ENCODE results near the gene DENND11. TPM values are rescaled to one million over a fixed set of nuclear protein-coding genes. Genes with fewer than 3 reads are reported as not detected.

Gene DENND11
- total and polyA plus RNA-seq, 2 of the 4 experiments (the other 2 are of a cell fraction) = 2.9 to 5.0 TPM

DNA sequence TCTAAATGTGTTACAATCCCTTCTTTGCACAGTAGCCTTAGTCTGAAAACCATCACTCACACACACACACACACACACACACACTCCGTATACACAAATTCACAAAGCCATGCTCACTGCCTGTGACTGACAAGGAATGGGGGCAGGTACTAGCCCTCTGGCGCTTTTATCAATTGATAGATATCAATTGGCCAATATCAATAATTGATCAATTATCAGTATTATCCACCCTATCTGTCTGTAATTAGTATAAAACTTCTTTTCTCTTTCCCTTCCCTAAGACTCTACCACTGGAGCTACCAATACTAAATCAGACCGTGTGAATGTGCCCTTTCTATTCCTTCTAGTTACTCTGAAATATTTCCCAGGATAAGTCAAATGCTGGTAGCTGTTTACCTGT is 2.1 kb downstream of the DENND11 start:
- WGBS, 2 experiments (ENCODE audit: extremely low coverage in 2 of 2, insufficient read length in 1 of 2) = no CpG with 5 or more reads among the region's 3 CpGs
- ATAC-seq (ENCODE audit: low read depth) = no peak
- Histone ChIP-seq H4K8ac (ENCODE audit: low read depth in 2 of 2, low read length in 2 of 2) (no peak overlapping the region), H3K23ac (ENCODE audit: low read depth, low read length) (no peak overlapping the region), H3K4me3 (ENCODE audit: insufficient read depth, low read depth, low read length) (no peak overlapping the region), H2AFZ (replicated peaks; ENCODE audit: low read length, poor library complexity) (no peak overlapping the region), H4K20me1 (ENCODE audit: insufficient read depth, low read length) (no peaks in the 10 kb centered on the region; the same call in 1 of the 2 replicates), H3K4ac (ENCODE audit: low read depth, low read length) (no peak overlapping the region), H2AK9ac (replicated peaks; ENCODE audit: low read depth, low read length, poor library complexity) (no peak overlapping the region), H2AK5ac (ENCODE audit: low read depth, low read length) (no peak overlapping the region), H2BK120ac (ENCODE audit: low read depth, low read length) (no peak overlapping the region), H2BK20ac (ENCODE audit: low read depth, low read length) (no peak overlapping the region), H2BK5ac (ENCODE audit: low read depth, low read length, poor library complexity, severe bottlenecking) (no peak overlapping the region), H3K14ac (replicated peaks; ENCODE audit: low read depth, low read length) (no peak overlapping the region), H3K9me3 (ENCODE audit: control insufficient read depth, insufficient read depth, low read length) (no peaks in the 10 kb centered on the region), H3K56ac (ENCODE audit: extremely low read depth, insufficient read depth, low read length) (no peak overlapping the region), H3K79me1 (ENCODE audit: low read depth in 1 of 2, low read length in 2 of 2) (peaks cover 8 to 11% of the 10 kb centered on the region in 2 experiments; a peak in 2 of 4 replicates), H3K4me1 (ENCODE audit: control insufficient read depth, insufficient read depth, low read length) (peaks cover 1% of the 10 kb centered on the region; the same call in 1 of the 2 replicates), H3K9me1 (ENCODE audit: insufficient read depth, low read length) (no peaks in the 10 kb centered on the region), H3K27ac (ENCODE audit: insufficient read depth, low read length) (no peak overlapping the region), H3K36me3 (ENCODE audit: control insufficient read depth, insufficient read depth, low read length) (no peaks in the 10 kb centered on the region), H3K4me2 (ENCODE audit: low read depth, low read length) (no peak overlapping the region), H3K9ac (ENCODE audit: low read depth, low read length) (no peak overlapping the region), H4K5ac (ENCODE audit: low read depth, low read length) (no peak overlapping the region), H3K18ac (ENCODE audit: low read depth, low read length) (no peak overlapping the region), H3K27me3 (ENCODE audit: control insufficient read depth, insufficient read depth, low read length) (peaks cover 3% of the 10 kb centered on the region; the same call in 1 of the 2 replicates), H2BK15ac (ENCODE audit: low read depth, low read length) (no peak overlapping the region), H4K91ac (ENCODE audit: insufficient read depth, low read depth, low read length) (no peak overlapping the region)
- POLR2A ChIA-PET (ENCODE audit: unreplicated experiment) = no interaction called here
- dilution Hi-C loops (cut with HindIII; ENCODE audit: low sequenced_read_pairs, unreplicated experiment) = no loop called here
- no TSS peak for BruUV-seq (replicated peaks)
- intact Hi-C loops (cut with micrococcal nuclease) = no loop called here
- CTCF ChIA-PET = no interaction called here
- DNase-seq = no peak
- TF ChIP-seq RCOR1 (IDR thresholded peaks at IDR 0.05; ENCODE audit: insufficient replicate concordance, low read length) = no peak
- TF ChIP-seq, protein P1, sequence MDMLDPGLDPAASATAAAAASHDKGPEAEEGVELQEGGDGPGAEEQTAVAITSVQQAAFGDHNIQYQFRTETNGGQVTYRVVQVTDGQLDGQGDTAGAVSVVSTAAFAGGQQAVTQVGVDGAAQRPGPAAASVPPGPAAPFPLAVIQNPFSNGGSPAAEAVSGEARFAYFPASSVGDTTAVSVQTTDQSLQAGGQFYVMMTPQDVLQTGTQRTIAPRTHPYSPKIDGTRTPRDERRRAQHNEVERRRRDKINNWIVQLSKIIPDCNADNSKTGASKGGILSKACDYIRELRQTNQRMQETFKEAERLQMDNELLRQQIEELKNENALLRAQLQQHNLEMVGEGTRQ (IDR thresholded peaks at IDR 0.05; ENCODE audit: low read depth, low read length) = no peak
- TF ChIP-seq, protein P2, sequence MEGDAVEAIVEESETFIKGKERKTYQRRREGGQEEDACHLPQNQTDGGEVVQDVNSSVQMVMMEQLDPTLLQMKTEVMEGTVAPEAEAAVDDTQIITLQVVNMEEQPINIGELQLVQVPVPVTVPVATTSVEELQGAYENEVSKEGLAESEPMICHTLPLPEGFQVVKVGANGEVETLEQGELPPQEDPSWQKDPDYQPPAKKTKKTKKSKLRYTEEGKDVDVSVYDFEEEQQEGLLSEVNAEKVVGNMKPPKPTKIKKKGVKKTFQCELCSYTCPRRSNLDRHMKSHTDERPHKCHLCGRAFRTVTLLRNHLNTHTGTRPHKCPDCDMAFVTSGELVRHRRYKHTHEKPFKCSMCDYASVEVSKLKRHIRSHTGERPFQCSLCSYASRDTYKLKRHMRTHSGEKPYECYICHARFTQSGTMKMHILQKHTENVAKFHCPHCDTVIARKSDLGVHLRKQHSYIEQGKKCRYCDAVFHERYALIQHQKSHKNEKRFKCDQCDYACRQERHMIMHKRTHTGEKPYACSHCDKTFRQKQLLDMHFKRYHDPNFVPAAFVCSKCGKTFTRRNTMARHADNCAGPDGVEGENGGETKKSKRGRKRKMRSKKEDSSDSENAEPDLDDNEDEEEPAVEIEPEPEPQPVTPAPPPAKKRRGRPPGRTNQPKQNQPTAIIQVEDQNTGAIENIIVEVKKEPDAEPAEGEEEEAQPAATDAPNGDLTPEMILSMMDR (conservative IDR thresholded peaks at IDR 0.05; ENCODE audit: low read depth, low read length) = no peak
- TF ChIP-seq CEBPB (IDR thresholded peaks at IDR 0.05; ENCODE audit: low read depth, low read length) = no peak
- TF ChIP-seq SMC3 (IDR thresholded peaks at IDR 0.05; ENCODE audit: low read depth, low read length) = no peak
- no peak for TF ChIP-seq BHLHE40 (IDR thresholded peaks at IDR 0.05; ENCODE audit: low read depth, low read length)
- TF ChIP-seq CHD1 (IDR thresholded peaks at IDR 0.05; ENCODE audit: low read depth, low read length) = no peak
- no peak for TF ChIP-seq POLR2A (IDR thresholded peaks at IDR 0.05; ENCODE audit: low read depth, low read length)
- TF ChIP-seq MAZ (IDR thresholded peaks at IDR 0.05; ENCODE audit: borderline replicate concordance, low read depth, low read length) = no peak
- TF ChIP-seq RFX5 (IDR thresholded peaks at IDR 0.05; ENCODE audit: low read depth, low read length) = no peak
- in situ Hi-C loops (cut with MboI; ENCODE audit: low sequenced_read_pairs) = no loop called here

Data from IMR-90 (cell line).